IMR-90 (cell line): ENCODE measurements around the gene HMCN1.

Experiments
- BHLHE40 ChIP-seq: fragments of 150-350 bp; IDR thresholded peaks from 2 replicates; pipeline ENCODE4 v1.6.1; 2016; ENCODE audit warnings: mild to moderate bottlenecking, low read depth, low read length
- CEBPB ChIP-seq: IDR thresholded peaks from 2 replicates; pipeline ENCODE4 v1.6.1; 2012; ENCODE audit warnings: low read depth, low read length, improper control_type of control experiment
- CHD1 ChIP-seq: IDR thresholded peaks from 2 replicates; pipeline ENCODE4 v1.6.1; 2012; ENCODE audit warnings: low read depth, low read length, improper control_type of control experiment
- MAFK ChIP-seq: IDR thresholded peaks from 2 replicates; pipeline ENCODE4 v1.6.1; 2012; ENCODE audit warnings: low read depth, low read length, improper control_type of control experiment
- MXI1 ChIP-seq: IDR thresholded peaks from 2 replicates; pipeline ENCODE4 v1.6.1; 2012; ENCODE audit warnings: low read depth, mild to moderate bottlenecking, low read length, moderate library complexity, borderline replicate concordance
- POLR2A ChIP-seq: IDR thresholded peaks from 2 replicates; pipeline ENCODE4 v1.6.1; 2012; ENCODE audit warnings: mild to moderate bottlenecking, low read depth, low read length
- RAD21 ChIP-seq: IDR thresholded peaks from 2 replicates; pipeline ENCODE4 v1.6.1; 2012; ENCODE audit warnings: low read length, improper control_type of control experiment
- RCOR1 ChIP-seq: IDR thresholded peaks from 2 replicates; pipeline ENCODE4 v1.6.1; 2012; ENCODE audit warnings: mild to moderate bottlenecking, low read length, improper control_type of control experiment; ENCODE audit not compliant: insufficient replicate concordance
- RFX5 ChIP-seq: IDR thresholded peaks from 2 replicates; pipeline ENCODE4 v1.8.0; 2012; ENCODE audit warnings: low read depth, mild to moderate bottlenecking, low read length, moderate library complexity
- TF ChIP-seq, protein P1 (sequence below): conservative IDR thresholded peaks from 2 replicates; pipeline ENCODE4 v1.5.1; 2012; ENCODE audit warnings: mild to moderate bottlenecking, low read depth, low read length, improper control_type of control experiment

DNA sequence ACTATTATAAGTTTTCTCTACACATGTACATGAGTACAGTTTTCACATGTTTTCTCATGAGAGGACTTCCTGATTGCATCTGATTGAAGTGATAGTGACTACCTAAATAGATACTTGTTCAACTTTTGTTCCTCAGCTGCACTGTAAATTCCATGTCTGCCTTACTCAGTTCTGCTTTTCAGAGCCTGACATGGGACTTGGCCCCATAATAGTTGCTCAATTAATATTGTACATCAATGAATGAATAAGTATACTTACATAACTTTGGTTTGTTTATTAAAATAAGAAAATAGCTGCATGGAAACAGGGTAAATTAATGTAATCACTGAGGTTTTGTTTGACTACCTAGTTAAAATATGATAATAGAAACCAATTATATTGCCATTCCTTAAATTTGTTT lies 78.7 kb downstream of the HMCN1 start:
- TF ChIP-seq, protein P1, sequence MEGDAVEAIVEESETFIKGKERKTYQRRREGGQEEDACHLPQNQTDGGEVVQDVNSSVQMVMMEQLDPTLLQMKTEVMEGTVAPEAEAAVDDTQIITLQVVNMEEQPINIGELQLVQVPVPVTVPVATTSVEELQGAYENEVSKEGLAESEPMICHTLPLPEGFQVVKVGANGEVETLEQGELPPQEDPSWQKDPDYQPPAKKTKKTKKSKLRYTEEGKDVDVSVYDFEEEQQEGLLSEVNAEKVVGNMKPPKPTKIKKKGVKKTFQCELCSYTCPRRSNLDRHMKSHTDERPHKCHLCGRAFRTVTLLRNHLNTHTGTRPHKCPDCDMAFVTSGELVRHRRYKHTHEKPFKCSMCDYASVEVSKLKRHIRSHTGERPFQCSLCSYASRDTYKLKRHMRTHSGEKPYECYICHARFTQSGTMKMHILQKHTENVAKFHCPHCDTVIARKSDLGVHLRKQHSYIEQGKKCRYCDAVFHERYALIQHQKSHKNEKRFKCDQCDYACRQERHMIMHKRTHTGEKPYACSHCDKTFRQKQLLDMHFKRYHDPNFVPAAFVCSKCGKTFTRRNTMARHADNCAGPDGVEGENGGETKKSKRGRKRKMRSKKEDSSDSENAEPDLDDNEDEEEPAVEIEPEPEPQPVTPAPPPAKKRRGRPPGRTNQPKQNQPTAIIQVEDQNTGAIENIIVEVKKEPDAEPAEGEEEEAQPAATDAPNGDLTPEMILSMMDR, result no peak
- no peak for TF ChIP-seq BHLHE40
- no peak for TF ChIP-seq MXI1
- no peak for TF ChIP-seq RCOR1
- TF ChIP-seq RAD21, result no peak
- TF ChIP-seq POLR2A, result no peak
- TF ChIP-seq RFX5, result no peak
- TF ChIP-seq MAFK, result no peak
- no peak for TF ChIP-seq CEBPB
- TF ChIP-seq CHD1, result no peak
